GM23338 (cell line): ENCODE results near the gene OLFML2A.

Experiments
- CREB1 ChIP-seq: fragments of 250-450 bp; sonication (Bioruptor Pico); IDR thresholded peaks from 2 replicates; pipeline ENCODE4 v1.5.0; 2020; ENCODE audit warnings: low read depth, mild to moderate bottlenecking, moderate library complexity
- CTCF ChIP-seq, 2 experiments: fragments of 200-600 bp in 1 of 2; sonication (generic) in 1 of 2; conservative IDR thresholded peaks; 2 replicates each; pipeline versions ENCODE4 v1.5.1 to v1.6.1; 2016 to 2017; ENCODE audit warnings: antibody characterized with exemption in 2 of 2, low read depth in 2 of 2, mild to moderate bottlenecking in 2 of 2, moderate library complexity in 1 of 2
- EZH2 ChIP-seq: fragments of 200-600 bp; sonication (generic); IDR thresholded peaks from one replicate; pipeline ENCODE4 v1.8.0; 2017; ENCODE audit warnings: antibody characterized with exemption, mild to moderate bottlenecking, low read depth; ENCODE audit not compliant: unreplicated experiment
- EZH2phosphoT487 ChIP-seq: fragments of 200-600 bp; sonication (generic); IDR thresholded peaks from one replicate; pipeline ENCODE4 v1.8.1; 2018; ENCODE audit warnings: antibody characterized with exemption; ENCODE audit not compliant: unreplicated experiment
- JUNB ChIP-seq: IDR thresholded peaks from one replicate; pipeline ENCODE4 v1.6.1; 2016; ENCODE audit warnings: antibody characterized with exemption; ENCODE audit not compliant: unreplicated experiment
- POLR2AphosphoS5 ChIP-seq: IDR thresholded peaks from 2 replicates; pipeline ENCODE4 v1.6.1; 2016; ENCODE audit warnings: antibody characterized with exemption, low read depth
- REST ChIP-seq: IDR thresholded peaks from one replicate; pipeline ENCODE4 v1.6.1; 2018; ENCODE audit warnings: antibody characterized with exemption; ENCODE audit not compliant: unreplicated experiment

DNA sequence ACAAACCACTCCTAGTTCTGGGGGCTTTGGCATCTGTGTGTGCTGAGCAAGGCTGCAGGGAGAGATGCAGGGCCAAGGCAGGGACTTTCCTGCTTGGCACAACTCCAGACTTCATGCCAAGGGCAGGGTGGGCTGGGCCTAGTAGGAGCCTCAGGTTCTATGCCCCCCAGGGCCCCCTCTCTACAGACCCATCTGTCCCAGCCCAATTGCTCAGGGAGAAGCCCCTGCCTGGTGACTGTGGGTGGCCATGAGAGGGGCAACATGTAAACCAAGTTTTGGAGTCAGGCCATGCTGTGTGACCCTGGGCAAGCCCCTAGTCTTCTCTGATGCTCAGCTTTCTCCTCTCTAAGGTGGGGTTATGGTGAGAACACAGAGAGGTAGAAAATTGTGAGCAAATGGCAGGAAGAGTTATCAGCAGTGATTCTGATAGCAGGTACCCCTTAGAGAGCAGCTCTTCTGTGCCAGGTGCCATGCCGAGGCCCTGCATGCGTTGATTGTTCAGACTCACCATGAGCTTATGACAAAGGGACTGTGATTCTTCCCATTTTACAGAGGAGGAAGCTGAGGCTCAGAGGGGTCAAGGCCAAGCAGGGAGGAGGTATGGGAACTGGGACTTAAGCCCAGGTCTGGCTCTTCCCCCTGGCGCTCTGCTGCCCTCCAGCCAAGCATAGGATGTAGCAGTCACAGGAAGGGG, 5.2 kb downstream of the OLFML2A start:
- TF ChIP-seq POLR2AphosphoS5 (no peak), EZH2phosphoT487 (no peak), CTCF (conservative IDR thresholded peaks at IDR 0.05; ENCODE audit: low read depth in 2 of 2) (no peak), EZH2 (no peak), REST (no peak), JUNB (no peak), CREB1 (CRISPR knock-in tag) (no peak)
